Measurements from ENCODE around the gene TUBB2B. TPM values are rescaled to one million over a fixed set of nuclear protein-coding genes. Genes with fewer than 3 reads are reported as not detected.

TUBB2B gene
- polyA plus RNA-seq, 2 of the 4 experiments (the other 2 are of a cell fraction) = 10.8 to 18.0 TPM

GRCh38 chr6:3195695-3196497, 31.6 kb downstream of the TUBB2B start:
- peak; percentile 82 to 85; a peak in 5 of 6 replicates for ATAC-seq
- FAIRE-seq = no peak
- Histone ChIP-seq H3K4me3 (no peak overlapping the region), H3K4me1 (peaks cover 17% of the 10 kb centered on the region), H3K4me2 (peak overlapping the region; percentile 70), H3K27ac (peak overlapping the region; percentile 66 to 74), H3K9me3 (no peaks in the 10 kb centered on the region)
- DNase-seq (ENCODE audit: low read depth in 1 of 2, low spot score in 1 of 2) = peak; percentile 31 to 61
- ChIA-PET POLR2A (no interaction called here), CTCF (interaction anchor here (0.8 to 1.2 kb wide), 4 partner anchors 14 to 69 kb away, joined by 3 to 4 read pairs (median 4); no protein-coding TSS in a partner anchor)
- 46% methylated on average over 15 of the region's 16 CpGs for whole genome bisulfite sequencing (ENCODE audit: missing lambda C conversion rate)
- TF ChIP-seq RAD21 (conservative IDR thresholded peaks at IDR 0.05 in 1 of 2, IDR thresholded peaks at IDR 0.05 in 1 of 2) (peak; percentile 43 to 49; a peak in 4 of 5 replicates), REST (IDR thresholded peaks at IDR 0.05) (0 out of 2 replicates have a peak, but pooled peaks have one; percentile 26), CHD2 (IDR thresholded peaks at IDR 0.05; ENCODE audit: low read length, partially characterized antibody) (peak; percentile 53), CTCF (IDR thresholded peaks at IDR 0.05) (peak; percentile 26; the same call in 1 of the 3 replicates), TP53 (CRISPR knock-in tag; IDR thresholded peaks at IDR 0.05) (no peak), HOXB13 (CRISPR knock-in tag; IDR thresholded peaks at IDR 0.05; ENCODE audit: low read depth) (no peak)

GRCh38 chr6:3195420-3195694, 32.1 kb downstream of the TUBB2B start:
- TF ChIP-seq KDM5A (IDR thresholded peaks at IDR 0.05) = no peak
- Histone ChIP-seq H3K27ac (peak overlapping the region; percentile 66 to 74; a peak in 4 of 6 replicates), H3K4me3 (no peak overlapping the region), H3K4me1 (peaks cover 17% of the 10 kb centered on the region), H3K9me3 (no peaks in the 10 kb centered on the region), H3K4me2 (0 out of 3 replicates have a peak overlapping the region, but pooled peaks have one; percentile 70)
- ChIA-PET POLR2A (no interaction called here), CTCF (no interaction called here)
- WGBS (ENCODE audit: missing lambda C conversion rate) = 85% methylated on average over 5 of the region's 5 CpGs
- no peak; a peak in 1 of 6 replicates for ATAC-seq
- DNase-seq (ENCODE audit: low read depth in 1 of 2, low spot score in 1 of 2) = no peak
- FAIRE-seq = no peak

GRCh38 chr6:3194535-3195419, 32.7 kb downstream of the TUBB2B start:
- POLR2A ChIA-PET = interaction anchor here (0.7 kb wide), 1 partner anchor 14 kb away, joined by 3 read pairs; no protein-coding TSS in a partner anchor
- no peak for FAIRE-seq
- Histone ChIP-seq H3K4me1 (peaks cover 17% of the 10 kb centered on the region), H3K4me2 (no peak overlapping the region), H3K4me3 (no peak overlapping the region), H3K27ac (peak overlapping the region in 1 of 2 experiments; percentile 74; a peak in 1 of 6 replicates), H3K9me3 (no peaks in the 10 kb centered on the region)
- peak in 1 of 2 experiments; percentile 18; a peak in 1 of 6 replicates for ATAC-seq
- TF ChIP-seq RARB (CRISPR knock-in tag; IDR thresholded peaks at IDR 0.05) (no peak), TP53 (CRISPR knock-in tag; IDR thresholded peaks at IDR 0.05) (no peak), EHF (CRISPR knock-in tag; IDR thresholded peaks at IDR 0.05) (no peak), RAD21 (conservative IDR thresholded peaks at IDR 0.05 in 1 of 2, IDR thresholded peaks at IDR 0.05 in 1 of 2) (no peak), FOXS1 (CRISPR knock-in tag; IDR thresholded peaks at IDR 0.05) (no peak), HOXB13 (CRISPR knock-in tag; IDR thresholded peaks at IDR 0.05; ENCODE audit: low read depth) (no peak), CTCF (IDR thresholded peaks at IDR 0.05) (no peak), SREBF2 (IDR thresholded peaks at IDR 0.05) (no peak), NPAS2 (CRISPR knock-in tag; IDR thresholded peaks at IDR 0.05; ENCODE audit: borderline replicate concordance) (no peak), NR3C1 (IDR thresholded peaks at IDR 0.05) (no peak)
- no peak for DNase-seq (ENCODE audit: low read depth in 1 of 2, low spot score in 1 of 2)
- CTCF ChIA-PET = interaction anchor here (0.9 to 1.0 kb wide), 2 partner anchors 15 to 37 kb away, joined by 3 read pairs; no protein-coding TSS in a partner anchor
- WGBS (ENCODE audit: missing lambda C conversion rate) = 85% methylated on average over 19 of the region's 19 CpGs

Data from A549 (cell line).